ENCODE data around the gene WASF3. TPM values are rescaled to one million over a fixed set of nuclear protein-coding genes. Genes with fewer than 3 reads are reported as not detected.

Gene WASF3
- total and polyA plus RNA-seq, 2 of the 13 experiments (the other 11 are each of a cell fraction or from before 2014, with no cell fraction given): 10.4 to 17.2 TPM

GRCh38 chr13:26651234-26651633 is 93.8 kb downstream of the WASF3 start:
- no peaks in the 10 kb centered on the region for H3K79me2 ChIP-seq (ENCODE audit: insufficient read depth, low read length)
- intact Hi-C loops (cut with micrococcal nuclease; ENCODE audit: unreplicated experiment) (no loop called here), in situ Hi-C loops (cut with HindIII; ENCODE audit: extremely low pct_ligation_motif_present, low pct_unique_long_range_greater_than_20kb) (no loop called here)
- H2AFZ ChIP-seq (ENCODE audit: low read length): no peak overlapping the region
- ChIA-PET CTCF (ENCODE audit: low intra/inter-chr PET ratio, low total read pairs) (no interaction called here), POLR2A (no interaction called here)
- H3K9ac ChIP-seq (ENCODE audit: insufficient read depth, low read depth, low read length): no peak overlapping the region
- no peak overlapping the region for H3K4me2 ChIP-seq (ENCODE audit: low read depth, low read length)
- DNase-seq (ENCODE audit: low spot score): no peak
- FAIRE-seq: no peak
- no peaks in the 10 kb centered on the region for H3K36me3 ChIP-seq (replicated peaks in 1 of 2; ENCODE audit: control insufficient read depth in 1 of 2, insufficient read depth in 2 of 2, low read length in 2 of 2)
- 58% methylated on average over 1 of the region's 1 CpG for WGBS (ENCODE audit: low lambda C conversion rate)
- ATAC-seq: no peak
- peaks cover 6% of the 10 kb centered on the region; the same call in 1 of the 2 replicates for H3K9me3 ChIP-seq (ENCODE audit: low read length)
- H3K4me1 ChIP-seq (ENCODE audit: insufficient read depth, low read length): no peaks in the 10 kb centered on the region
- H4K20me1 ChIP-seq (ENCODE audit: insufficient read depth, low read length): no peaks in the 10 kb centered on the region
- no peak overlapping the region for H3K27ac ChIP-seq (ENCODE audit: extremely low read length, insufficient read depth, low read length)
- H3K27me3 ChIP-seq (ENCODE audit: control insufficient read depth in 1 of 2, insufficient read depth in 2 of 2, low read length in 2 of 2): no peaks in the 10 kb centered on the region
- no peak for TF ChIP-seq ZNF441 (CRISPR knock-in tag; IDR thresholded peaks at IDR 0.05; ENCODE audit: borderline replicate concordance)
- TF ChIP-seq ZNF317 (CRISPR knock-in tag; IDR thresholded peaks at IDR 0.05): peak; percentile 98
- no TSS peak for BruUV-seq (replicated peaks)
- H3K4me3 ChIP-seq (replicated peaks in 1 of 3; ENCODE audit: insufficient read depth in 1 of 3, low read depth in 2 of 3, low read length in 3 of 3): no peak overlapping the region

GRCh38 chr13:26653310-26653709 is 95.8 kb downstream of the WASF3 start:
- ChIA-PET POLR2A (no interaction called here), CTCF (ENCODE audit: low intra/inter-chr PET ratio, low total read pairs) (no interaction called here)
- Histone ChIP-seq H3K36me3 (replicated peaks in 1 of 2; ENCODE audit: control insufficient read depth in 1 of 2, insufficient read depth in 2 of 2, low read length in 2 of 2) (no peaks in the 10 kb centered on the region), H3K27me3 (ENCODE audit: control insufficient read depth in 1 of 2, insufficient read depth in 2 of 2, low read length in 2 of 2) (no peaks in the 10 kb centered on the region), H3K4me2 (ENCODE audit: low read depth, low read length) (no peak overlapping the region), H3K27ac (ENCODE audit: extremely low read length, insufficient read depth, low read length) (no peak overlapping the region), H2AFZ (ENCODE audit: low read length) (no peak overlapping the region), H3K9me3 (ENCODE audit: low read length) (peaks cover 6% of the 10 kb centered on the region; the same call in 1 of the 2 replicates), H3K4me1 (ENCODE audit: insufficient read depth, low read length) (no peaks in the 10 kb centered on the region), H3K9ac (ENCODE audit: insufficient read depth, low read depth, low read length) (no peak overlapping the region), H4K20me1 (ENCODE audit: insufficient read depth, low read length) (no peaks in the 10 kb centered on the region), H3K79me2 (ENCODE audit: insufficient read depth, low read length) (no peaks in the 10 kb centered on the region), H3K4me3 (replicated peaks in 1 of 3; ENCODE audit: insufficient read depth in 1 of 3, low read depth in 2 of 3, low read length in 3 of 3) (no peak overlapping the region)
- WGBS (ENCODE audit: low lambda C conversion rate): 65% methylated on average over 4 of the region's 4 CpGs
- no peak for FAIRE-seq
- intact Hi-C loops (cut with micrococcal nuclease; ENCODE audit: unreplicated experiment) (no loop called here), in situ Hi-C loops (cut with HindIII; ENCODE audit: extremely low pct_ligation_motif_present, low pct_unique_long_range_greater_than_20kb) (no loop called here)
- no peak for DNase-seq (ENCODE audit: low spot score)
- ATAC-seq: no peak
- no TSS peak for BruUV-seq (replicated peaks)
- TF ChIP-seq CEBPB (IDR thresholded peaks at IDR 0.05; ENCODE audit: borderline replicate concordance, low read depth, low read length) (0 out of 2 replicates have a peak, but pooled peaks have one; percentile 32), ONECUT2 (CRISPR knock-in tag; IDR thresholded peaks at IDR 0.05) (no peak)

All from HepG2 (cell line).